ENCODE data around the gene SNX17.

Gene SNX17

GRCh38 chr2:27356382-27357181 is 13.8 kb upstream of the SNX17 start, which contains the start of gene GTF3C2:
Gene GTF3C2, minus strand, starts transcription at chr2:27356764. Its CDS starts 13,210 bp downstream, at chr2:27343554.
- H3K56ac ChIP-seq (ENCODE audit: low read length) = peak within 1 kb of the TSS; percentile 98
- peaks cover 36% of the 10 kb centered on the region for H3K79me2 ChIP-seq (ENCODE audit: control insufficient read depth, insufficient read depth, low read length)
- peak; percentile 100 for DNase-seq
- H2BK120ac ChIP-seq (ENCODE audit: low read depth, low read length) = peak within 1 kb of the TSS; percentile 22
- H3K4me1 ChIP-seq (ENCODE audit: control insufficient read depth, low read depth, low read length) = no peaks in the 10 kb centered on the region
- H3K23ac ChIP-seq (ENCODE audit: low read length) = peak within 1 kb of the TSS; percentile 45
- H3K4ac ChIP-seq (ENCODE audit: low read depth, low read length) = peak within 1 kb of the TSS; percentile 91
- H2BK5ac ChIP-seq (ENCODE audit: low read length) = peak within 1 kb of the TSS; percentile 90
- H3K18ac ChIP-seq (ENCODE audit: low read length) = peak within 1 kb of the TSS; percentile 97
- peak within 1 kb of the TSS; percentile 100 for H3K27ac ChIP-seq (ENCODE audit: low read depth, low read length)
- no CpG with 5 or more reads among the region's 67 CpGs for WGBS (ENCODE audit: extremely low coverage, insufficient coverage, low lambda C conversion rate)
- no peaks in the 10 kb centered on the region for H3K36me3 ChIP-seq (ENCODE audit: control insufficient read depth, insufficient read depth, low read length)
- peak within 1 kb of the TSS; percentile 82 for H2AK5ac ChIP-seq (ENCODE audit: low read length)
- H3K4me3 ChIP-seq (ENCODE audit: low read length) = peak within 1 kb of the TSS; percentile 93
- peaks cover 7% of the 10 kb centered on the region for H3K79me1 ChIP-seq (ENCODE audit: low read length)
- H3K27me3 ChIP-seq (ENCODE audit: insufficient read depth, low read length, poor library complexity) = no peaks in the 10 kb centered on the region
- H4K8ac ChIP-seq (ENCODE audit: low read depth, low read length) = peak within 1 kb of the TSS; percentile 98
- H3K9ac ChIP-seq (ENCODE audit: low read length) = peak within 1 kb of the TSS; percentile 98
- H2BK15ac ChIP-seq (replicated peaks; ENCODE audit: low read depth) = no peak within 1 kb of the TSS
- peak within 1 kb of the TSS; percentile 72 for H4K5ac ChIP-seq (ENCODE audit: low read length)
- H3K4me2 ChIP-seq (ENCODE audit: low read length) = peak within 1 kb of the TSS; percentile 85

GRCh38 chr2:27362678-27363420 is 7.6 kb upstream of the SNX17 start:
- H3K4me3 ChIP-seq (ENCODE audit: low read length) = no peak overlapping the region
- H3K9ac ChIP-seq (ENCODE audit: low read length) = no peak overlapping the region
- no peak overlapping the region for H2BK120ac ChIP-seq (ENCODE audit: low read depth, low read length)
- peaks cover 3% of the 10 kb centered on the region for H3K79me2 ChIP-seq (ENCODE audit: control insufficient read depth, insufficient read depth, low read length)
- no peak overlapping the region for H3K18ac ChIP-seq (ENCODE audit: low read length)
- H3K27me3 ChIP-seq (ENCODE audit: insufficient read depth, low read length, poor library complexity) = no peaks in the 10 kb centered on the region
- no peak overlapping the region for H3K4me2 ChIP-seq (ENCODE audit: low read length)
- H3K4ac ChIP-seq (ENCODE audit: low read depth, low read length) = no peak overlapping the region
- no peak overlapping the region for H2AK5ac ChIP-seq (ENCODE audit: low read length)
- H2BK5ac ChIP-seq (ENCODE audit: low read length) = no peak overlapping the region
- H2BK15ac ChIP-seq (replicated peaks; ENCODE audit: low read depth) = no peak overlapping the region
- H4K8ac ChIP-seq (ENCODE audit: low read depth, low read length) = no peak overlapping the region
- no CpG with 5 or more reads among the region's 4 CpGs for WGBS (ENCODE audit: extremely low coverage, insufficient coverage, low lambda C conversion rate)
- no peak overlapping the region for H4K5ac ChIP-seq (ENCODE audit: low read length)
- H3K27ac ChIP-seq (ENCODE audit: low read depth, low read length) = no peak overlapping the region
- peaks cover 2% of the 10 kb centered on the region for H3K36me3 ChIP-seq (ENCODE audit: control insufficient read depth, insufficient read depth, low read length)
- H3K79me1 ChIP-seq (ENCODE audit: low read length) = no peaks in the 10 kb centered on the region
- no peak overlapping the region for H3K56ac ChIP-seq (ENCODE audit: low read length)
- H3K4me1 ChIP-seq (ENCODE audit: control insufficient read depth, low read depth, low read length) = no peaks in the 10 kb centered on the region
- no peak for DNase-seq
- H3K23ac ChIP-seq (ENCODE audit: low read length) = no peak overlapping the region

- no peak overlapping the region for H4K5ac ChIP-seq (ENCODE audit: low read length)
- peaks cover 3% of the 10 kb centered on the region for H3K36me3 ChIP-seq (ENCODE audit: control insufficient read depth, insufficient read depth, low read length)
These were observed 6.5 kb upstream of the SNX17 start for GRCh38 chr2:27363933-27364332.

GRCh38 chr2:27369471-27370025 is 868 bp upstream of the SNX17 start:
- peak overlapping the region; percentile 67 for H3K4me2 ChIP-seq (ENCODE audit: low read length)
- H3K18ac ChIP-seq (ENCODE audit: low read length) = no peak overlapping the region
- H3K56ac ChIP-seq (ENCODE audit: low read length) = peak overlapping the region; percentile 97

More at GRCh38 chr2:27363933-27364332, 6.5 kb upstream of the SNX17 start:
- Histone ChIP-seq H2BK15ac (replicated peaks; ENCODE audit: low read depth) (no peak overlapping the region), H3K9ac (ENCODE audit: low read length) (no peak overlapping the region), H3K79me2 (ENCODE audit: control insufficient read depth, insufficient read depth, low read length) (peaks cover 1% of the 10 kb centered on the region), H3K79me1 (ENCODE audit: low read length) (peaks cover 6% of the 10 kb centered on the region), H3K23ac (ENCODE audit: low read length) (no peak overlapping the region), H3K27me3 (ENCODE audit: insufficient read depth, low read length, poor library complexity) (no peaks in the 10 kb centered on the region), H3K27ac (ENCODE audit: low read depth, low read length) (no peak overlapping the region), H3K4me2 (ENCODE audit: low read length) (no peak overlapping the region), H3K18ac (ENCODE audit: low read length) (no peak overlapping the region), H2BK120ac (ENCODE audit: low read depth, low read length) (no peak overlapping the region), H3K4me3 (ENCODE audit: low read length) (no peak overlapping the region), H3K4ac (ENCODE audit: low read depth, low read length) (no peak overlapping the region), H2AK5ac (ENCODE audit: low read length) (no peak overlapping the region), H4K8ac (ENCODE audit: low read depth, low read length) (no peak overlapping the region), H3K56ac (ENCODE audit: low read length) (no peak overlapping the region), H2BK5ac (ENCODE audit: low read length) (no peak overlapping the region), H3K4me1 (ENCODE audit: control insufficient read depth, low read depth, low read length) (no peaks in the 10 kb centered on the region)
- DNase-seq = no peak
- WGBS (ENCODE audit: extremely low coverage, insufficient coverage, low lambda C conversion rate) = no CpG with 5 or more reads among the region's 2 CpGs

GRCh38 chr2:27370816-27371620 is 602 bp downstream of the SNX17 start:
- Histone ChIP-seq H3K27ac (ENCODE audit: low read depth, low read length) (no peak overlapping the region), H3K4me3 (ENCODE audit: low read length) (peak overlapping the region; percentile 96), H3K4me1 (ENCODE audit: control insufficient read depth, low read depth, low read length) (peaks cover 7% of the 10 kb centered on the region), H2BK15ac (replicated peaks; ENCODE audit: low read depth) (no peak overlapping the region), H3K79me2 (ENCODE audit: control insufficient read depth, insufficient read depth, low read length) (peaks cover 15% of the 10 kb centered on the region), H2BK5ac (ENCODE audit: low read length) (no peak overlapping the region), H3K4ac (ENCODE audit: low read depth, low read length) (peak overlapping the region; percentile 8), H3K27me3 (ENCODE audit: insufficient read depth, low read length, poor library complexity) (no peaks in the 10 kb centered on the region), H3K4me2 (ENCODE audit: low read length) (peak overlapping the region; percentile 76), H4K8ac (ENCODE audit: low read depth, low read length) (no peak overlapping the region), H3K18ac (ENCODE audit: low read length) (peak overlapping the region; percentile 53), H2BK120ac (ENCODE audit: low read depth, low read length) (no peak overlapping the region), H3K56ac (ENCODE audit: low read length) (peak overlapping the region; percentile 98), H4K5ac (ENCODE audit: low read length) (no peak overlapping the region), H3K9ac (ENCODE audit: low read length) (peak overlapping the region; percentile 94), H3K79me1 (ENCODE audit: low read length) (peaks cover 23% of the 10 kb centered on the region), H2AK5ac (ENCODE audit: low read length) (peak overlapping the region; percentile 62), H3K36me3 (ENCODE audit: control insufficient read depth, insufficient read depth, low read length) (peaks cover 10% of the 10 kb centered on the region), H3K23ac (ENCODE audit: low read length) (peak overlapping the region; percentile 91)
- peak; percentile 56 for DNase-seq
- WGBS (ENCODE audit: extremely low coverage, insufficient coverage, low lambda C conversion rate) = no CpG with 5 or more reads among the region's 46 CpGs

More at GRCh38 chr2:27369471-27370025, 868 bp upstream of the SNX17 start:
- WGBS (ENCODE audit: extremely low coverage, insufficient coverage, low lambda C conversion rate) = no CpG with 5 or more reads among the region's 18 CpGs
- DNase-seq = peak; percentile 79
- H3K27me3 ChIP-seq (ENCODE audit: insufficient read depth, low read length, poor library complexity) = no peaks in the 10 kb centered on the region
- H3K79me1 ChIP-seq (ENCODE audit: low read length) = peaks cover 21% of the 10 kb centered on the region
- H3K23ac ChIP-seq (ENCODE audit: low read length) = peak overlapping the region; percentile 90
- no peak overlapping the region for H4K8ac ChIP-seq (ENCODE audit: low read depth, low read length)
- H3K79me2 ChIP-seq (ENCODE audit: control insufficient read depth, insufficient read depth, low read length) = peaks cover 15% of the 10 kb centered on the region
- peaks cover 7% of the 10 kb centered on the region for H3K4me1 ChIP-seq (ENCODE audit: control insufficient read depth, low read depth, low read length)
- no peak overlapping the region for H2BK120ac ChIP-seq (ENCODE audit: low read depth, low read length)
- H2BK15ac ChIP-seq (replicated peaks; ENCODE audit: low read depth) = no peak overlapping the region
- H3K36me3 ChIP-seq (ENCODE audit: control insufficient read depth, insufficient read depth, low read length) = peaks cover 5% of the 10 kb centered on the region
- peak overlapping the region; percentile 91 for H3K9ac ChIP-seq (ENCODE audit: low read length)
- H3K27ac ChIP-seq (ENCODE audit: low read depth, low read length) = no peak overlapping the region
- peak overlapping the region; percentile 69 for H3K4me3 ChIP-seq (ENCODE audit: low read length)
- H4K5ac ChIP-seq (ENCODE audit: low read length) = no peak overlapping the region
- H3K4ac ChIP-seq (ENCODE audit: low read depth, low read length) = no peak overlapping the region
- no peak overlapping the region for H2BK5ac ChIP-seq (ENCODE audit: low read length)
- no peak overlapping the region for H2AK5ac ChIP-seq (ENCODE audit: low read length)
